ENCODE measurements around the gene CDRT4. TPM values are rescaled to one million over a fixed set of nuclear protein-coding genes. Genes with fewer than 3 reads are reported as not detected.

CDRT4 gene
- total RNA-seq, 2 donors from 2014 or later, result 12.8 to 16.2 TPM

DNA sequence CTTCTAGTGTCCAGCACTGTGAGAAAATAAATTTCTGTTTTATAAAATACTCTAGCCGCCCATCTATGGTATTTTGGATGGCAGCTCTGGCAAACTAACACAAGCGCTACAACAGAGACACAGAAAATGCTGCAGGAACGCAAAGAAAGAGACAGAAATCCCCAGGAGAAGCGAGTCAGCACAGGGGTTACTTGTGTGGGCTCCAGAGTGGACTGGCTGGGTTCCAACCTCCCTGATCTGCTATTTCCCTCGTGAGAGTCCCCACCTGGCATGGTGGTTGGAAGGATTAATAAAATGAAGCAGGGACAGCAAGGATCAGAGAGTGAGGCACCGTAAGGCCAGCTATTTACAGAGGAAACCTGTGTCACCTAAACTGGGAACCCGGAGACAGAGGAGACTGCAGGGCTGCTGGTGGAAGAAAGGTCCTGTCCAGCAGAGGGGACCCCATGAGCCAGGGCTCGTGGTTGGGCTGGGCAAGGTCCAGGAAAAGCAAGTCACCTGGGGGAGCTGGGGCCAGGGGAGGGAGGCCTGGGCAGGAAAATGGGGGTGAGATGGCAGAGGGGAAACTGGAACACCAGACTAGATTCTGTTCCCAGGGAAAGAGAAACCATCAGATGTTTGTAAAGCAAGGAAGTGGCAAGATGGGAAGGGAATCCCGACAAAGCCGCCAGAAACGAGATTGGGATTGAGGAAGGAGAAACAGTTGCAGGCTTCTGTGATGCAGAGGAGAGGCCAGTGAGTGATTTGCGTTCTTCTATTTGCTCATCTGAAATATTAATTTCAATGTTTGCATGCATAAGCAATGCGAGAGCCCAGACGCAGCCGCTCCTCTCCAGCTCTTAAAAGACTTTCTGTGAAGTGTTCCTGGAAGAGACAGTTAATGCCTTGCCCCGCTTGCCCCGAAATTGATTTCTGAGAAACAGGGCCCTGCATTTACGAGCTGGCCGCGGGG, 63.0 kb downstream of the CDRT4 start:
- H3K36me3 Mint-ChIP-seq (ENCODE audit: insufficient read depth in 2 of 2), result no peaks in the 10 kb centered on the region
- H3K4me1 Mint-ChIP-seq (ENCODE audit: low read depth), result no peaks in the 10 kb centered on the region
- H3K9me3 Mint-ChIP-seq, result no peaks in the 10 kb centered on the region
- DNase-seq (no peak), ATAC-seq (replicated peaks in 1 of 2) (no peak)
- no peaks in the 10 kb centered on the region for H3K27me3 Mint-ChIP-seq (ENCODE audit: low read depth)
- no peak overlapping the region for H3K4me3 Mint-ChIP-seq
- H3K27ac Mint-ChIP-seq, result no peak overlapping the region

GRCh38 chr17:15403276-15403939, 64.0 kb downstream of the CDRT4 start:
- no peak for DNase-seq
- H3K27me3 Mint-ChIP-seq (ENCODE audit: low read depth), result peaks cover under 1% of the 10 kb centered on the region

DNA sequence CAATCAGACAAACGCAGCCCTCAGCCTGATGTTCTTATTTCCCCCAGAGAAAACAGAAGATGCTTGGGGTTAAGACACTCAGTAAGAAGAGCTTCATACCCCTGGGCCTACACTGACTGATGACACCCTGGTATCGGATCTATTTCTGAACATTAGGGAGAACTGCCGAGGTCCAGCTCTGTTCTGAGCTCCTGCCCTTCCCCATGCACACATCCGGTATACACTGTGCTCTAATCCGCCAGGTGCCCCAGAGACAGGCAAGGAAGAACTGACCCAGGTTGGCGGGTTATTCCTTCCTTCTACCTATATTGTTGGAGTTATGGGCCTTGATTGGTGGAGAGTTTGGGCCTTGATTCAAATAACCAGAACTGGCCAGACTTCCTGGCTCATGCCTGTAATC, 68.0 kb downstream of the CDRT4 start:
- ATAC-seq (replicated peaks in 1 of 2) (no peak), DNase-seq (no peak)
- H3K27me3 Mint-ChIP-seq (ENCODE audit: low read depth), result peaks cover 21% of the 10 kb centered on the region
- H3K4me1 Mint-ChIP-seq (ENCODE audit: low read depth), result no peaks in the 10 kb centered on the region
- H3K36me3 Mint-ChIP-seq (ENCODE audit: insufficient read depth in 2 of 2), result no peaks in the 10 kb centered on the region
- no peaks in the 10 kb centered on the region for H3K9me3 Mint-ChIP-seq
- no peak overlapping the region for H3K27ac Mint-ChIP-seq
- H3K4me3 Mint-ChIP-seq, result no peak overlapping the region

More at GRCh38 chr17:15403276-15403939, 64.0 kb downstream of the CDRT4 start:
- Mint-ChIP-seq H3K4me3 (no peak overlapping the region), H3K4me1 (ENCODE audit: low read depth) (no peaks in the 10 kb centered on the region), H3K27ac (no peak overlapping the region), H3K9me3 (no peaks in the 10 kb centered on the region), H3K36me3 (ENCODE audit: insufficient read depth in 2 of 2) (no peaks in the 10 kb centered on the region)
- no peak for ATAC-seq (replicated peaks in 1 of 2)

DNA sequence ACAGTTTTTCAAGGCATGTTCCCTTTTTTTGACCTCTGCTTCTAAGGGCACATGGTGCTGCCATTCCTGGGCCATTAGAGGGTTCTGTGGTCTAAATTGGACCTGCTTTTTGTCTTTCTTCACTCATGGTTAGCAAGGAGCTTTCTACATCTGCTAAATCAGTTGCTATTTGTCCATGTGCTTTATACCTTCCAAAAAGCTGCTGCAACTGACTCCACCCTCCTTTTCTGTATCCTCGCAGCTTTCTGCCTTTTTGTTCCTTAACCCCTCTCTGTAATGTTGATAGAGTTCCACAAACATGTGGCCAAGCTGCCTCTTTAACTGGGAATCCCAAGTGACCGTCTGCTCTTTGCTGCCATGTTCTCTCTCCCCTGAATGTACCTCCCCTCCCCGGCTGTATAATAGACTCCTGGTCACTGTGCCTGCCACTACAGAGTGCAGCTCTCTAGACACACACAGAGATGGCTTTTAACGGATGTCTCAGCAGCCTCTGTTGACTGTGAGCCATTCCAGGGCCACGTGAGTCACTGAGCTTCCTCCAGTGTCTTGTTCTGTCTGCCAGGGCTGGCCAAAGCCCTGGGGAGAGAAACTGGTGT, 68.6 kb downstream of the CDRT4 start:
- Mint-ChIP-seq H3K27me3 (ENCODE audit: low read depth) (peaks cover 22% of the 10 kb centered on the region), H3K9me3 (no peaks in the 10 kb centered on the region), H3K36me3 (ENCODE audit: insufficient read depth in 2 of 2) (no peaks in the 10 kb centered on the region), H3K4me3 (no peak overlapping the region), H3K4me1 (ENCODE audit: low read depth) (no peaks in the 10 kb centered on the region), H3K27ac (no peak overlapping the region)
- ATAC-seq (replicated peaks in 1 of 2) (no peak), DNase-seq (no peak)

GRCh38 chr17:15398291-15398690, 69.1 kb downstream of the CDRT4 start:
- no peaks in the 10 kb centered on the region for H3K4me1 Mint-ChIP-seq (ENCODE audit: low read depth)
- no peaks in the 10 kb centered on the region for H3K36me3 Mint-ChIP-seq (ENCODE audit: insufficient read depth in 2 of 2)
- no peak overlapping the region for H3K4me3 Mint-ChIP-seq
- no peak for ATAC-seq (replicated peaks in 1 of 2)
- DNase-seq, result no peak
- no peaks in the 10 kb centered on the region for H3K9me3 Mint-ChIP-seq
- peaks cover 28% of the 10 kb centered on the region for H3K27me3 Mint-ChIP-seq (ENCODE audit: low read depth)
- no peak overlapping the region for H3K27ac Mint-ChIP-seq

- DNase-seq (no peak), ATAC-seq (replicated peaks in 1 of 2) (no peak)
- peaks cover 33% of the 10 kb centered on the region for H3K27me3 Mint-ChIP-seq (ENCODE audit: low read depth)
- H3K4me1 Mint-ChIP-seq (ENCODE audit: low read depth), result no peaks in the 10 kb centered on the region
- H3K4me3 Mint-ChIP-seq, result no peak overlapping the region
- no peaks in the 10 kb centered on the region for H3K9me3 Mint-ChIP-seq
- no peaks in the 10 kb centered on the region for H3K36me3 Mint-ChIP-seq (ENCODE audit: insufficient read depth in 2 of 2)
- H3K27ac Mint-ChIP-seq, result no peak overlapping the region
These were observed 69.8 kb downstream of the CDRT4 start for GRCh38 chr17:15397620-15398019.

DNA sequence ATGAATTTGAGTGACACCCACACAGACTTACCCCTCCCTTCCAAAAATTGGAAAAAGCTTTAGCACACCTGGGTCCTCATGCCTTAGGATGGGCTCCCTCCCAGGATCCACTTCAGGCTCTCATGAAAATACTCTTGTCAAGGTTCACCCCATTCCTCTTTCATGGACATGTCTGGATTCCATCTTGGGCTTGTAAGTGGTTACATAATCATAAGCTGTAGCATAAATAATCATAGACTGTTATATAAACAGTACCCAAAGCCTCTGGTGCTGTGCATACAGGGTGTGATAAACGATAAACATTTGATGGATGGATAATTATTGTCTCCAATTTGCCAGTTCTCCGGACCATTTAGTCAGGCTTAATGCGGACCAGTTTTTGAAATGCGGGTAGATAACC, 72.3 kb downstream of the CDRT4 start:
- H3K4me3 Mint-ChIP-seq, result no peak overlapping the region
- H3K4me1 Mint-ChIP-seq (ENCODE audit: low read depth), result no peaks in the 10 kb centered on the region
- H3K27me3 Mint-ChIP-seq (ENCODE audit: low read depth), result peaks cover 36% of the 10 kb centered on the region
- ATAC-seq (replicated peaks in 1 of 2), result no peak
- DNase-seq, result no peak
- H3K36me3 Mint-ChIP-seq (ENCODE audit: insufficient read depth in 2 of 2), result no peaks in the 10 kb centered on the region
- no peak overlapping the region for H3K27ac Mint-ChIP-seq
- no peaks in the 10 kb centered on the region for H3K9me3 Mint-ChIP-seq

- Mint-ChIP-seq H3K36me3 (ENCODE audit: insufficient read depth in 2 of 2) (no peaks in the 10 kb centered on the region), H3K27ac (no peak overlapping the region), H3K4me3 (no peak overlapping the region), H3K4me1 (ENCODE audit: low read depth) (no peaks in the 10 kb centered on the region), H3K27me3 (ENCODE audit: low read depth) (peaks cover 46% of the 10 kb centered on the region), H3K9me3 (no peaks in the 10 kb centered on the region)
- ATAC-seq (replicated peaks in 1 of 2) (no peak), DNase-seq (no peak)
These were observed 74.0 kb downstream of the CDRT4 start for GRCh38 chr17:15393414-15393813.

DNA sequence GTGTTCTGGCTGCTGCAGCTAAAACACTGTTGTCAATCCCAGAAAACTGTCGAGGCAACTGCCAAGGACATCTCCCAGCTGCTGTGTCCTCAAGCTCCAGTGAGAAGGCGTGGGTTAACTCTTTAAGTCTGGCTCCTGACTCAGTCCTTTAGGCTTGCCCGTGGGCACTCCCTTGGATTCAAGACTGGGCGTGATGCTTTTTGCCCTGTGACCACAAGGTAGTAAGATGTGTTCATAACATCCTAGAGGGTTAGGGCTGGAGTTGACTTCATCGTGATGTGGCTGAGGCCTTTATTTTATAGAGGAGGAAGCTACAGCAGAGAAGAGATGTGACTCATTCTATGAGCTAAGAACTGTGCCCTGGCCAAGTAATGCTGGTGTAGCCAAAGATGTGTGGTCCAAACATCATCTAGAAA, 75.1 kb downstream of the CDRT4 start:
- no peak for DNase-seq
- H3K27ac Mint-ChIP-seq, result no peak overlapping the region
- H3K9me3 Mint-ChIP-seq, result no peaks in the 10 kb centered on the region
- H3K4me1 Mint-ChIP-seq (ENCODE audit: low read depth), result no peaks in the 10 kb centered on the region
- H3K27me3 Mint-ChIP-seq (ENCODE audit: low read depth), result peaks cover 36% of the 10 kb centered on the region
- ATAC-seq (replicated peaks in 1 of 2), result no peak
- no peak overlapping the region for H3K4me3 Mint-ChIP-seq
- H3K36me3 Mint-ChIP-seq (ENCODE audit: insufficient read depth in 2 of 2), result no peaks in the 10 kb centered on the region

DNA sequence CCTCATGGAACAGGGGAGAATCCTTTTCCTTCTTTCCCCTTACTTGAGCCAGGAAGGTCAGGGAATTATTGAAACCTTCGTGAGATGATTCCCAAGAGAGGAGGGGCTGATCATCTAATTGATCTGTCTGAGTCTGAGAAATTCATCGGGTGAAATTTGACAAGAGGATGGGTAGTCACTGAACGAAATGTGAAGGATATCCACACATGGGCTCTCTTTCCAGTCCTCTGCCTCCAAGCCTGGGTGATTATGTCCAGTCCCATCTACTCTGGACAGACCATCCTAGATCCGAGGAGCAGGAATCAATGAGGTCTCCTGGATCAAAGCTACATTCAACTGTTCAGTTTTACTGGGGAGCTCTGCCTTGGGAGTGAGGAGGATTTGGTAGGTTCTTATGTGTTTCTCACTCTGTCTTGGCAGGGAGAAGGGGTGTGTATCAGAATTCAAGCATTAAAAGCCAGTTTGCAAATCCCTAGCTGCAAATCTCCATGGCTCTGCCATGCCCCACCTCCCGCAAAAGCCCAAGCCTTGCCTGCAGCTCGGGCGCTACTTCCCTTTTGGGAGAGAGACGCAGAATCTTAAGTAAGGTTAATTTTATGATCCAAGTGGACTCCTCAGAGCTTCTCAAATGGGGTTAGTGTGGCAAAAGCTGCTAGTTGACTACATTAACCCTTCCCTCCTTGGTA, 78.9 kb downstream of the CDRT4 start:
- ATAC-seq (replicated peaks in 1 of 2) (no peak), DNase-seq (no peak)
- Mint-ChIP-seq H3K4me3 (no peak overlapping the region), H3K27ac (no peak overlapping the region), H3K4me1 (ENCODE audit: low read depth) (no peaks in the 10 kb centered on the region), H3K27me3 (ENCODE audit: low read depth) (peaks cover 27% of the 10 kb centered on the region), H3K9me3 (peaks cover 0 to 1% of the 10 kb centered on the region in 2 donors), H3K36me3 (ENCODE audit: insufficient read depth in 2 of 2) (no peaks in the 10 kb centered on the region)

- Mint-ChIP-seq H3K36me3 (ENCODE audit: insufficient read depth in 2 of 2) (no peaks in the 10 kb centered on the region), H3K4me1 (ENCODE audit: low read depth) (no peaks in the 10 kb centered on the region), H3K27ac (no peak overlapping the region), H3K27me3 (ENCODE audit: low read depth) (peaks cover 19% of the 10 kb centered on the region), H3K4me3 (no peak overlapping the region), H3K9me3 (peaks cover 0 to 1% of the 10 kb centered on the region in 2 donors)
- no peak for ATAC-seq (replicated peaks in 1 of 2)
- no peak for DNase-seq
These were observed 81.3 kb downstream of the CDRT4 start for GRCh38 chr17:15386083-15386482.
